ENCODE results near the gene KAT6B. TPM values are rescaled to one million over a fixed set of nuclear protein-coding genes. Genes with fewer than 3 reads are reported as not detected.

KAT6B gene
- total RNA-seq, 1 donor from 2014 or later: 48.3 TPM

DNA sequence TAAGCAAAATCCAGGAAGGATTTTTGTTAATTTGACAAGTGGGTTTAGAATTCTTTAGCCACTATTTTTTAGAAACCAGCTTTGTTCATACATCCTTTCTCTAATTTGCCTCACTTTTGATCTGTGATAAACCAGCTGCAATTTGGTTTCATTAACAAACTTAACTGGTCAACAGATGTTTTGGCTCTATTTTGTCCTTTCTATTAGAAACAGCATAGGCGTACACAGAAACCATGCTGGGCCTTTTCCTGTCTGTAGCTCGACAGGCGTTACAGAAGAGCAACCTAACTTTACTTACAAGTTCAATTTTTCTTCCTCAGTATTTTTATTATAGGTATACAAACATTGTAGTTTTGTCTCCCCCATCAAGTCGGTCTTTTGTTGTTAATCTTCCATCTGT is 28.2 kb downstream of the KAT6B start:
- DNase-seq (ENCODE audit: extremely low spot score, unreplicated experiment): no peak
- Mint-ChIP-seq H3K36me3 (peaks cover 15% of the 10 kb centered on the region), H3K4me1 (ENCODE audit: unreplicated experiment) (peaks cover 25% of the 10 kb centered on the region), H3K4me3 (peak overlapping the region; percentile 18), H3K27ac (peak overlapping the region; percentile 2), H3K27me3 (no peaks in the 10 kb centered on the region), H3K9me3 (no peaks in the 10 kb centered on the region)
- TF ChIP-seq, protein P1, sequence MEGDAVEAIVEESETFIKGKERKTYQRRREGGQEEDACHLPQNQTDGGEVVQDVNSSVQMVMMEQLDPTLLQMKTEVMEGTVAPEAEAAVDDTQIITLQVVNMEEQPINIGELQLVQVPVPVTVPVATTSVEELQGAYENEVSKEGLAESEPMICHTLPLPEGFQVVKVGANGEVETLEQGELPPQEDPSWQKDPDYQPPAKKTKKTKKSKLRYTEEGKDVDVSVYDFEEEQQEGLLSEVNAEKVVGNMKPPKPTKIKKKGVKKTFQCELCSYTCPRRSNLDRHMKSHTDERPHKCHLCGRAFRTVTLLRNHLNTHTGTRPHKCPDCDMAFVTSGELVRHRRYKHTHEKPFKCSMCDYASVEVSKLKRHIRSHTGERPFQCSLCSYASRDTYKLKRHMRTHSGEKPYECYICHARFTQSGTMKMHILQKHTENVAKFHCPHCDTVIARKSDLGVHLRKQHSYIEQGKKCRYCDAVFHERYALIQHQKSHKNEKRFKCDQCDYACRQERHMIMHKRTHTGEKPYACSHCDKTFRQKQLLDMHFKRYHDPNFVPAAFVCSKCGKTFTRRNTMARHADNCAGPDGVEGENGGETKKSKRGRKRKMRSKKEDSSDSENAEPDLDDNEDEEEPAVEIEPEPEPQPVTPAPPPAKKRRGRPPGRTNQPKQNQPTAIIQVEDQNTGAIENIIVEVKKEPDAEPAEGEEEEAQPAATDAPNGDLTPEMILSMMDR (conservative IDR thresholded peaks at IDR 0.05): no peak

DNA sequence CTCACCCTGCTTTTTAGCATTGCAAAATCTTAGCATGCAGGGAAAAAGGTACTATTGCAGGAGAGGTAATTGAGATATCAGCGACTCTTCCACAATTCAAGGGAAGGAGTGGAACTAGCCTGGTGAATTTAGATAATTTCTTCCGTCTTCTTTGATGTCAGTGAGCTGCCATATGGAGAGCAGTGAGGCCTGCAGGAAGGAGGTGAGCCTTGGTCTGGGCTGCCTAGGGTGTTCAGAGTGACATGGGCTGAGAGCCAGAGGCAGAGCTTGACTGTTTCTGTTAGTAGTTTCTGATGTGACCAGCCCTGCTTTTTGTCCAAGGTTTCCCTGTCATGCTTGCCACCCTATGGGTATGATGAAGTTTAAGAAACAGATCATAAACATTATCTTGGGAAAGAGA is 28.6 kb downstream of the KAT6B start:
- peaks cover 15% of the 10 kb centered on the region for H3K36me3 Mint-ChIP-seq
- peak overlapping the region; percentile 18 for H3K4me3 Mint-ChIP-seq
- H3K27me3 Mint-ChIP-seq: no peaks in the 10 kb centered on the region
- H3K9me3 Mint-ChIP-seq: no peaks in the 10 kb centered on the region
- TF ChIP-seq, protein P1 (conservative IDR thresholded peaks at IDR 0.05): no peak
- no peak for DNase-seq (ENCODE audit: extremely low spot score, unreplicated experiment)
- H3K4me1 Mint-ChIP-seq (ENCODE audit: unreplicated experiment): peaks cover 25% of the 10 kb centered on the region
- peak overlapping the region; percentile 2 for H3K27ac Mint-ChIP-seq

DNA sequence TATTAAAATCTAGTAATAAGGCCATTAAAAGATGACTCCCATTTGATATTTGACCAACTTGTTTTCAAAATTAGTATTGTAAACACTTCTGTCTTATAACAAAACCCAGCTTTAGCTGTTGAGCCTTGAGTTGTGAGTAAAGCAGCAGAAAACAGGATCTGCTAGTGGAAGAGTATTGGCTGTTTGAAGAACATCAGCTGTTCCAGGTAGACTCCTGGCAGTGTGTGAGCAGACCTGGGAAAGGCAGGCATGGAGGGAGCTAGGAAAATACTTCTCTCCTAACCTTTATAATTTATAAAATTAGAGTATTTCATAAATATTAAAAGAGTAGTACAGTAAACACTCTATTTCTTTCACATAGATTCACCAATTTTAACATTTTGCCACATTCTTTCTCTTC is 29.0 kb downstream of the KAT6B start:
- no peak overlapping the region for H3K4me3 Mint-ChIP-seq
- peak overlapping the region; percentile 2 for H3K27ac Mint-ChIP-seq
- DNase-seq (ENCODE audit: extremely low spot score, unreplicated experiment): no peak
- no peaks in the 10 kb centered on the region for H3K27me3 Mint-ChIP-seq
- H3K4me1 Mint-ChIP-seq (ENCODE audit: unreplicated experiment): peaks cover 25% of the 10 kb centered on the region
- TF ChIP-seq, protein P1 (conservative IDR thresholded peaks at IDR 0.05): no peak
- peaks cover 15% of the 10 kb centered on the region for H3K36me3 Mint-ChIP-seq
- no peaks in the 10 kb centered on the region for H3K9me3 Mint-ChIP-seq

DNA sequence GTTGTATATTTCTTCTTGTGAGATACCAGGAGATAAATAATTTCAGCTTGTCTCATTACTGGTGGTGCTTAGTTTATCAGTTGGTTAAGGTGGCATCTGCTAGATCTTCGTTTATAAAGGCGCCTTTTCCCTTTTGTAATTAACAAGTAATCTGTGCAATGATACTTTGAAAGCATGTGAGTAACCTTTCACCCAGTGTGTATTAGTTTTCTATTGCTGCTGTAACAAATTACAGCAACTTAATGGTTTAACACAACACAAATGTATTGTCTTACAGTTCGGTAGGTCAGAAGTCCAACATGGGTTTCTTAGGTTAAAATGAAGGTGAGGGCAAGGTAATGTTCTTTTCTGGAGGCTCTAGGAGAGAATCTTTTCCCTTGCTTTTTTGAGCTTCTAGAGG is 30.5 kb downstream of the KAT6B start:
- Mint-ChIP-seq H3K9me3 (no peaks in the 10 kb centered on the region), H3K27me3 (no peaks in the 10 kb centered on the region), H3K27ac (no peak overlapping the region), H3K4me1 (ENCODE audit: unreplicated experiment) (peaks cover 21% of the 10 kb centered on the region), H3K36me3 (peaks cover 15% of the 10 kb centered on the region), H3K4me3 (no peak overlapping the region)
- DNase-seq (ENCODE audit: extremely low spot score, unreplicated experiment): no peak
- TF ChIP-seq, protein P1 (conservative IDR thresholded peaks at IDR 0.05): no peak

DNA sequence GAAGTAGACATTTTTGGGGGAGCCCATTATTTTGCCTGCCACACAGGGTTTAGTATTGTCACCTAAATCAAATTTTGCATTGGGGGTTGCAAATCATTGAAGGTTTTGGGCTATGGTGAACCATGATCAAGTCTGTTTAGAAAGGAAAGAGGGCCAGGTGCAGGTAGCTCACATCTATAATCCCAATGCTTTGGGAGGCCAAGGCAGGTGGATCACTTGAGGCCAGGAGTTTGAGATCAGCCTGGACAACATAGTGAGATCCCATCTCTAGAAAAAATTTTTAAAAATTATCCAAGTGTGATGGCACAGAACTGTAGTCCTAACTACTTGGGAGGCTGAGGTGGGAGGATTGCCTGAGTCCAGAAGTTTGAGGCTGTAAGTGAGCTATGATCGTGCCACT is 31.2 kb downstream of the KAT6B start:
- Mint-ChIP-seq H3K27ac (no peak overlapping the region), H3K36me3 (peaks cover 15% of the 10 kb centered on the region), H3K4me1 (ENCODE audit: unreplicated experiment) (peaks cover 14% of the 10 kb centered on the region), H3K27me3 (no peaks in the 10 kb centered on the region), H3K4me3 (no peak overlapping the region), H3K9me3 (no peaks in the 10 kb centered on the region)
- TF ChIP-seq, protein P1 (conservative IDR thresholded peaks at IDR 0.05): no peak
- no peak for DNase-seq (ENCODE audit: extremely low spot score, unreplicated experiment)

DNA sequence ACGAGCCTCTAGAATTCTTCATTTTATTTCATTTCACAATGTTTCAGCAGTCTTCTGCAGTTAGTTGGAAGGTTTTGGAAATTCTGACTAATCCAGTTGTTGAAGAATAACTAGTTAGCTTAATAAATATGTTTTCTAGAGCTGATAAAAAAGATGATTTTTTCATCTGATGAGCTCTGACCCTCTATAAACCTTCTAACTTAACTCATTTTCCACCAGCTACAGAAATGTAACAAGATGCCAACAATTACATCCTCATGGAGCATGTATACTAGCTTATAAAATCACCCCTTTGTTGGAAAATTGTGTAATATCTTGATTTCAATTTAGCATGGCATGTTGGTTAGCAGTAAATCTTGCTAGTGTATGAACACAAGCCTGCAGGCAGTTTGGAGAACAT is 33.1 kb downstream of the KAT6B start:
- TF ChIP-seq, protein P1 (conservative IDR thresholded peaks at IDR 0.05): no peak
- H3K27me3 Mint-ChIP-seq: no peaks in the 10 kb centered on the region
- DNase-seq (ENCODE audit: extremely low spot score, unreplicated experiment): no peak
- H3K9me3 Mint-ChIP-seq: no peaks in the 10 kb centered on the region
- H3K4me3 Mint-ChIP-seq: no peak overlapping the region
- H3K36me3 Mint-ChIP-seq: peaks cover 15% of the 10 kb centered on the region
- H3K27ac Mint-ChIP-seq: no peak overlapping the region
- peaks cover 9% of the 10 kb centered on the region for H3K4me1 Mint-ChIP-seq (ENCODE audit: unreplicated experiment)
